Small intestine (tissue), 7 donors: Measurements from ENCODE around the gene ATP1A2. TPM values are rescaled to one million over a fixed set of nuclear protein-coding genes. Genes with fewer than 3 reads are reported as not detected.

Source experiments
- DNase-seq, 2 donors: peaks; one replicate each; pipeline versions ENCODE4 v3.0.0 to v3.0.0-alpha.2; 2013
- FAIRE-seq: peaks from 2 replicates; lab custom pipeline; 2012; peaks lifted over from hg19 to GRCh38; lab: Jason Lieb, UNC
- H3K27ac ChIP-seq, 3 donors: one replicate each; pipeline ENCODE4 v1.5.1; 2013; ENCODE audit warnings: low read length in 2 of 3, mild to moderate bottlenecking in 2 of 3, control low read depth in 1 of 3, inconsistent platforms in 1 of 3, low read depth in 1 of 3, moderate library complexity in 1 of 3
- H3K27me3 ChIP-seq, 3 donors: one replicate each; pipeline ENCODE4 v1.6.1; 2013; ENCODE audit warnings: low read length in 3 of 3, inconsistent platforms in 1 of 3; ENCODE audit not compliant: control insufficient read depth in 3 of 3, insufficient read depth in 3 of 3
- H3K36me3 ChIP-seq, 3 donors: one replicate each; pipeline ENCODE4 v1.6.1; 2013; ENCODE audit warnings: low read length in 3 of 3, inconsistent platforms in 1 of 3, low read depth in 1 of 3, mild to moderate bottlenecking in 1 of 3, moderate library complexity in 1 of 3; ENCODE audit not compliant: control insufficient read depth in 3 of 3, insufficient read depth in 2 of 3
- H3K4me1 ChIP-seq, 3 donors: one replicate each; pipeline ENCODE4 v1.6.1; 2013; ENCODE audit warnings: low read length in 2 of 3, inconsistent platforms in 1 of 3, low read depth in 1 of 3, mild to moderate bottlenecking in 1 of 3, moderate library complexity in 1 of 3; ENCODE audit not compliant: control insufficient read depth in 3 of 3, insufficient read depth in 2 of 3
- H3K4me3 ChIP-seq, 3 donors: one replicate each; pipeline ENCODE4 v1.5.1; 2013; ENCODE audit warnings: low read length in 3 of 3, control low read depth in 1 of 3, inconsistent platforms in 1 of 3, low read depth in 1 of 3, mild to moderate bottlenecking in 1 of 3, moderate library complexity in 1 of 3
- H3K9me3 ChIP-seq, 2 donors: one replicate each; pipeline ENCODE4 v1.6.1; 2013; ENCODE audit warnings: low read depth in 1 of 2, low read length in 1 of 2; ENCODE audit not compliant: control insufficient read depth in 2 of 2, insufficient read depth in 1 of 2
- WGBS, 3 donors: extraction: QIAGEN DNeasy Blood & Tissue Kit; methylation state at CpG; one replicate each; pipeline ENCODE4 v1.1.7; 2013; 5-methylcytosine and 5-hydroxymethylcytosine counted together
- polyA plus RNA-seq, 4 donors: library from polyadenylated mRNA; stranded (reverse) in 3 of 4; unstranded in 1 of 4; fragments of 200-250 nt in 3 of 4; fragments of 120-200 nt in 1 of 4; gene quantifications; one replicate each; pipeline versions ENCODE4 v1.2.1 to v1.2.3, GENCODE V29; 2013
- donor health status: healthy with polysubstance abuse.
- donor health status: control.
- donor health status: control.
- donor health status: Bipolar disorder and iron deficiency.
- donor health status: healthy.

Gene ATP1A2
- polyA plus RNA-seq, 4 donors, result 0.22 to 5.3 (median 1.2) TPM

- H3K4me3 ChIP-seq, result no peak overlapping the region
- H3K9me3 ChIP-seq, result no peaks in the 10 kb centered on the region
- H3K27ac ChIP-seq, result no peak overlapping the region
- H3K27me3 ChIP-seq, result peaks cover 2 to 52% (median 9%) of the 10 kb centered on the region in 3 donors
- H3K4me1 ChIP-seq, result no peaks in the 10 kb centered on the region
- 71 to 79% (median 76%) methylated on average over 3 of the region's 3 CpGs for WGBS, 3 donors
- no peak for DNase-seq
- FAIRE-seq, result no peak
- H3K36me3 ChIP-seq, result peaks cover 0 to 12% (median 0%) of the 10 kb centered on the region in 3 donors
These were observed 32.6 kb upstream of the ATP1A2 start for GRCh38 chr1:160082926-160083325.

- FAIRE-seq (no peak), DNase-seq (peak; percentile 85 to 93)
- no peak overlapping the region for H3K27ac ChIP-seq
- 22 to 32% (median 27%) methylated on average over 81 to 96 of the region's 96 CpGs for WGBS, 3 donors
- H3K9me3 ChIP-seq, result no peaks in the 10 kb centered on the region
- no peaks in the 10 kb centered on the region for H3K4me1 ChIP-seq
- H3K36me3 ChIP-seq, result peaks cover 0 to 22% (median 3%) of the 10 kb centered on the region in 3 donors
- H3K27me3 ChIP-seq, result peaks cover 2 to 49% (median 9%) of the 10 kb centered on the region in 3 donors
- peak overlapping the region in 1 of 3 donors; percentile 31 for H3K4me3 ChIP-seq
These were observed 31.4 kb upstream of the ATP1A2 start for GRCh38 chr1:160083968-160084770.

- Histone ChIP-seq H3K9me3 (no peaks in the 10 kb centered on the region), H3K27ac (no peak overlapping the region), H3K4me1 (no peaks in the 10 kb centered on the region), H3K27me3 (peaks cover 2 to 44% (median 9%) of the 10 kb centered on the region in 3 donors), H3K36me3 (peaks cover 0 to 28% (median 3%) of the 10 kb centered on the region in 3 donors), H3K4me3 (no peak overlapping the region)
- DNase-seq, result no peak
- WGBS, 3 donors, result 86 to 88% (median 88%) methylated on average over 30 of the region's 30 CpGs
- no peak for FAIRE-seq
These were observed 30.7 kb upstream of the ATP1A2 start for GRCh38 chr1:160084771-160085321.

- Histone ChIP-seq H3K4me3 (no peak overlapping the region), H3K36me3 (peaks cover 0 to 39% (median 5%) of the 10 kb centered on the region in 3 donors), H3K9me3 (no peaks in the 10 kb centered on the region), H3K27ac (no peak overlapping the region), H3K27me3 (peaks cover 2 to 34% (median 7%) of the 10 kb centered on the region in 3 donors), H3K4me1 (no peaks in the 10 kb centered on the region)
- 49 to 54% (median 50%) methylated on average over 16 to 19 of the region's 19 CpGs for WGBS, 3 donors
- DNase-seq (peak; percentile 78 to 85), FAIRE-seq (no peak)
These were observed 29.7 kb upstream of the ATP1A2 start for GRCh38 chr1:160085686-160086455.

GRCh38 chr1:160086456-160086892 is 29.1 kb upstream of the ATP1A2 start:
- H3K27ac ChIP-seq, result no peak overlapping the region
- 78 to 92% (median 90%) methylated on average over 5 of the region's 5 CpGs for WGBS, 3 donors
- H3K9me3 ChIP-seq, result no peaks in the 10 kb centered on the region
- H3K4me1 ChIP-seq, result no peaks in the 10 kb centered on the region
- peaks cover under 1 to 28% (median 5%) of the 10 kb centered on the region in 3 donors for H3K27me3 ChIP-seq
- DNase-seq, result no peak
- FAIRE-seq, result no peak
- H3K4me3 ChIP-seq, result no peak overlapping the region
- H3K36me3 ChIP-seq, result peaks cover 0 to 45% (median 6%) of the 10 kb centered on the region in 3 donors

- no peak for DNase-seq
- FAIRE-seq, result no peak
- WGBS, 3 donors, result 91 to 94% (median 91%) methylated on average over 12 of the region's 12 CpGs
- Histone ChIP-seq H3K27ac (no peak overlapping the region), H3K4me3 (no peak overlapping the region), H3K4me1 (no peaks in the 10 kb centered on the region), H3K9me3 (no peaks in the 10 kb centered on the region), H3K27me3 (peaks cover 0 to 21% (median 5%) of the 10 kb centered on the region in 3 donors), H3K36me3 (peaks cover under 1 to 52% (median 6%) of the 10 kb centered on the region in 3 donors)
These were observed 28.4 kb upstream of the ATP1A2 start for GRCh38 chr1:160087118-160087662.

GRCh38 chr1:160089883-160090282 is 25.7 kb upstream of the ATP1A2 start:
- H3K9me3 ChIP-seq, result no peaks in the 10 kb centered on the region
- no peaks in the 10 kb centered on the region for H3K27me3 ChIP-seq
- DNase-seq (no peak), FAIRE-seq (no peak)
- peaks cover 7 to 14% (median 12%) of the 10 kb centered on the region in 3 donors for H3K4me1 ChIP-seq
- H3K36me3 ChIP-seq, result peaks cover 4 to 75% (median 6%) of the 10 kb centered on the region in 3 donors
- no peak overlapping the region for H3K27ac ChIP-seq
- no peak overlapping the region for H3K4me3 ChIP-seq
- 92 to 97% (median 93%) methylated on average over 3 of the region's 3 CpGs for WGBS, 3 donors

- H3K4me3 ChIP-seq, result no peak overlapping the region
- DNase-seq, result no peak
- no peaks in the 10 kb centered on the region for H3K27me3 ChIP-seq
- peaks cover 7 to 22% (median 16%) of the 10 kb centered on the region in 3 donors for H3K4me1 ChIP-seq
- no peak for FAIRE-seq
- 93 to 98% (median 94%) methylated on average over 4 of the region's 4 CpGs for WGBS, 3 donors
- no peaks in the 10 kb centered on the region for H3K9me3 ChIP-seq
- H3K36me3 ChIP-seq, result peaks cover 4 to 80% (median 6%) of the 10 kb centered on the region in 3 donors
- H3K27ac ChIP-seq, result no peak overlapping the region
These were observed 24.8 kb upstream of the ATP1A2 start for GRCh38 chr1:160090760-160091159.
